ENCODE results near the gene CETN1. TPM values are rescaled to one million over a fixed set of nuclear protein-coding genes. Genes with fewer than 3 reads are reported as not detected.

CETN1 gene
- total RNA-seq, 1 donor from 2014 or later: not detected

GRCh38 chr18:615773-616172 is 35.6 kb downstream of the CETN1 start:
- intact Hi-C loops (cut with DNase I): loop anchor here (2.0 kb wide), 1 partner anchor 329 kb away; no protein-coding TSS in a partner anchor
- DNase-seq (ENCODE audit: missing footprints): no peak
- peak; percentile 27 for ATAC-seq

- ATAC-seq (no peak), DNase-seq (ENCODE audit: missing footprints) (no peak)
- intact Hi-C loops (cut with DNase I): no loop called here
These were observed 36.3 kb downstream of the CETN1 start for GRCh38 chr18:616380-616995.

GRCh38 chr18:617970-618504 is 37.9 kb downstream of the CETN1 start:
- DNase-seq (ENCODE audit: missing footprints) (no peak), ATAC-seq (no peak)
- intact Hi-C loops (cut with DNase I): no loop called here

GRCh38 chr18:618618-619017 is 38.4 kb downstream of the CETN1 start:
- no peak for DNase-seq (ENCODE audit: missing footprints)
- intact Hi-C loops (cut with DNase I): no loop called here
- no peak for ATAC-seq

- no peak for ATAC-seq
- intact Hi-C loops (cut with DNase I): loop anchor here (5.0 to 10.0 kb wide), 2 partner anchors 93 to 121 kb away; partner anchors contain the start of gene ENOSF1
- DNase-seq (ENCODE audit: missing footprints): no peak
These were observed 41.3 kb downstream of the CETN1 start for GRCh38 chr18:621291-622043.

- intact Hi-C loops (cut with DNase I): loop anchor here (5.0 to 10.0 kb wide), 2 partner anchors 93 to 120 kb away; partner anchors contain the start of gene ENOSF1
- DNase-seq (ENCODE audit: missing footprints): no peak
- no peak for ATAC-seq
These were observed 42.1 kb downstream of the CETN1 start for GRCh38 chr18:622289-622688.

- intact Hi-C loops (cut with DNase I): loop anchor here (1.0 to 10.0 kb wide), 4 partner anchors 91 to 215 kb away; partner anchors contain the start of gene ENOSF1
- ATAC-seq: peak; percentile 63
- no peak for DNase-seq (ENCODE audit: missing footprints)
These were observed 43.8 kb downstream of the CETN1 start for GRCh38 chr18:623761-624620.

- DNase-seq (ENCODE audit: missing footprints) (no peak), ATAC-seq (no peak)
- intact Hi-C loops (cut with DNase I): loop anchor here (10.0 kb wide), 1 partner anchor 88 kb away; the partner anchor contains the start of gene ENOSF1
These were observed 47.1 kb downstream of the CETN1 start for GRCh38 chr18:627231-627630.

GRCh38 chr18:629269-630150 is 49.3 kb downstream of the CETN1 start:
- DNase-seq (ENCODE audit: missing footprints) (no peak), ATAC-seq (no peak)
- intact Hi-C loops (cut with DNase I): loop anchor here (10.0 kb wide), 1 partner anchor 85 kb away; the partner anchor contains the start of gene ENOSF1

GRCh38 chr18:631560-631959 is 51.4 kb downstream of the CETN1 start:
- no peak for DNase-seq (ENCODE audit: missing footprints)
- ATAC-seq: no peak
- intact Hi-C loops (cut with DNase I): no loop called here

Other genes starting within 250 kb of the CETN1 start
- gene COLEC12, start 79.7 kb upstream of the CETN1 start, total RNA-seq: 9.9 TPM
- gene CLUL1, start 16.6 kb downstream of the CETN1 start, total RNA-seq: 0.43 TPM
- 6.0 TPM for gene TYMS, start 77.3 kb downstream of the CETN1 start, total RNA-seq
- gene ENOSF1, start 132.2 kb downstream of the CETN1 start, total RNA-seq: 25.3 TPM
- 23.5 TPM for gene YES1, start 231.9 kb downstream of the CETN1 start, total RNA-seq